NAMALWA (cell line): Measurements from ENCODE around the gene TMEM232.
"Not testable (repeated sequence)": the region's sequence is repeated elsewhere in the genome, so short reads cannot be mapped to it uniquely, and the experiment has no call there.

Source experiments
- DNase-seq: peaks from one replicate; pipeline ENCODE4 v3.0.0-alpha.2; 2015; ENCODE audit warnings: low spot score

TMEM232 gene

GRCh38 chr5:110726249-110727024, at the start of gene TMEM232:
TMEM232 (minus strand) TSS chr5:110726671; CDS start chr5:110667352, 59,319 bp downstream.
- peak; percentile 82 for DNase-seq

GRCh38 chr5:110770286-110770685, 43.8 kb upstream of the TMEM232 start:
- DNase-seq: no peak

- DNase-seq: no peak
These were observed 42.7 kb upstream of the TMEM232 start for GRCh38 chr5:110769000-110769681.

- DNase-seq: no peak
These were observed 41.8 kb upstream of the TMEM232 start for GRCh38 chr5:110768138-110768860.

GRCh38 chr5:110760158-110760557, 33.7 kb upstream of the TMEM232 start:
- no peak for DNase-seq

GRCh38 chr5:110757118-110757729, 30.8 kb upstream of the TMEM232 start:
- DNase-seq: peak; percentile 75

GRCh38 chr5:110754181-110754580, 27.7 kb upstream of the TMEM232 start:
- DNase-seq: no peak

- no peak for DNase-seq
These were observed 27.1 kb upstream of the TMEM232 start for GRCh38 chr5:110753600-110753999.

- DNase-seq: peak; percentile 31
These were observed 26.5 kb upstream of the TMEM232 start for GRCh38 chr5:110752953-110753352.

- DNase-seq: peak; percentile 81
These were observed 25.7 kb upstream of the TMEM232 start for GRCh38 chr5:110751902-110752762.

- DNase-seq: peak; percentile 96
These were observed 12.6 kb upstream of the TMEM232 start, which contains the start of gene SLC25A46 for GRCh38 chr5:110738812-110739651. SLC25A46 (plus strand) TSS chr5:110739007; CDS start chr5:110739120, 113 bp downstream.

- no peak for DNase-seq
These were observed 12.0 kb upstream of the TMEM232 start for GRCh38 chr5:110738503-110738811.

- peak; percentile 24 for DNase-seq
These were observed 10.3 kb upstream of the TMEM232 start for GRCh38 chr5:110736753-110737152.

GRCh38 chr5:110735556-110735955, 9.1 kb upstream of the TMEM232 start:
- no peak for DNase-seq

- no peak for DNase-seq
These were observed 7.6 kb upstream of the TMEM232 start for GRCh38 chr5:110734101-110734500.

- not testable (repeated sequence) for DNase-seq
These were observed 5.0 kb upstream of the TMEM232 start for GRCh38 chr5:110731499-110731898.

- DNase-seq: no peak
These were observed 499 bp upstream of the TMEM232 start for GRCh38 chr5:110727025-110727314.

- DNase-seq: no peak
These were observed 8.2 kb downstream of the TMEM232 start for GRCh38 chr5:110718311-110718710.

GRCh38 chr5:110716247-110717245, 9.9 kb downstream of the TMEM232 start:
- no peak for DNase-seq
